Cardiac muscle cell (in vitro differentiated cells and primary cell): Measurements from ENCODE around the gene EIF5B. TPM values are rescaled to one million over a fixed set of nuclear protein-coding genes. Genes with fewer than 3 reads are reported as not detected.

ENCODE experiments used
- DNase-seq, 2 donors: peaks; one replicate each; pipeline versions ENCODE4 v3.0.0 to v3.0.0-alpha.2; 2010 to 2017; ENCODE audit warnings: low read depth in 1 of 2, low spot score in 1 of 2
- H3K27ac ChIP-seq: fragments of 200-600 bp; sonication (generic); 2 replicates; pipeline ENCODE4 v1.5.1; 2016
- H3K27me3 ChIP-seq: fragments of 200-600 bp; sonication (generic); 2 replicates; pipeline ENCODE4 v1.6.0; 2016; ENCODE audit warnings: control low read depth
- H3K36me3 ChIP-seq: fragments of 200-600 bp; sonication (generic); 2 replicates; pipeline ENCODE4 v1.5.1; 2016; ENCODE audit warnings: control low read depth
- H3K4me1 ChIP-seq: fragments of 200-600 bp; sonication (generic); 2 replicates; pipeline ENCODE4 v1.8.1; 2017; ENCODE audit warnings: low read depth, mild to moderate bottlenecking, mixed run types
- H3K4me3 ChIP-seq: fragments of 200-600 bp; sonication (generic); 2 replicates; pipeline ENCODE4 v1.5.1; 2016; ENCODE audit warnings: mild to moderate bottlenecking
- H3K9me3 ChIP-seq: fragments of 200-600 bp; sonication (generic); 2 replicates; pipeline ENCODE4 v1.5.1; 2017; ENCODE audit warnings: low read depth, mild to moderate bottlenecking, control low read depth
- CTCF ChIP-seq: IDR thresholded peaks from 2 replicates; pipeline ENCODE4 v1.5.1; 2012; ENCODE audit warnings: low read depth, mild to moderate bottlenecking, low read length
- polyA plus RNA-seq: library from polyadenylated mRNA; unstranded; fragments of >200 nt; fragmentation: Nextera tagmentation; extraction: Ambion mirVana; gene quantifications from 2 replicates; pipeline ENCODE4 v1.2.1, GENCODE V29; 2016
- total RNA-seq: library from RNA; depleted of rRNA; stranded (reverse); fragments of >200 nt; gene quantifications from 2 replicates; pipeline ENCODE4 v1.2.3, GENCODE V29; 2016

EIF5B gene
- total and polyA plus RNA-seq, 2 experiments from 2014 or later = 14.5 to 25.2 TPM

- DNase-seq = no peak
- Histone ChIP-seq H3K36me3 (peaks cover 71% of the 10 kb centered on the region), H3K27me3 (no peaks in the 10 kb centered on the region), H3K4me3 (no peak overlapping the region), H3K4me1 (no peaks in the 10 kb centered on the region), H3K9me3 (no peaks in the 10 kb centered on the region), H3K27ac (no peak overlapping the region)
- no peak for TF ChIP-seq CTCF
These were observed 11.8 kb upstream of the EIF5B start for GRCh38 chr2:99325384-99325783.

GRCh38 chr2:99335911-99336803 lies 1.0 kb upstream of the EIF5B start, which contains the start of gene TXNDC9:
TXNDC9 (minus strand) TSS chr2:99336333; CDS start chr2:99333210, 3,123 bp downstream.
- Histone ChIP-seq H3K9me3 (no peaks in the 10 kb centered on the region), H3K27ac (peak within 1 kb of the TSS; percentile 89), H3K27me3 (no peaks in the 10 kb centered on the region), H3K36me3 (peaks cover 15% of the 10 kb centered on the region), H3K4me3 (peak within 1 kb of the TSS; percentile 94), H3K4me1 (peaks cover 17% of the 10 kb centered on the region)
- DNase-seq = peak; percentile 100
- TF ChIP-seq CTCF = no peak

GRCh38 chr2:99336804-99337112 lies 431 bp upstream of the EIF5B start:
- Histone ChIP-seq H3K36me3 (peaks cover 11% of the 10 kb centered on the region), H3K9me3 (no peaks in the 10 kb centered on the region), H3K27me3 (no peaks in the 10 kb centered on the region), H3K27ac (peak overlapping the region; percentile 89), H3K4me1 (peaks cover 17% of the 10 kb centered on the region), H3K4me3 (peak overlapping the region; percentile 94)
- TF ChIP-seq CTCF = no peak
- no peak for DNase-seq

GRCh38 chr2:99338029-99338585 lies 918 bp downstream of the EIF5B start:
- peak overlapping the region; percentile 89 for H3K27ac ChIP-seq
- H3K9me3 ChIP-seq = no peaks in the 10 kb centered on the region
- no peaks in the 10 kb centered on the region for H3K27me3 ChIP-seq
- H3K4me3 ChIP-seq = peak overlapping the region; percentile 94
- DNase-seq = peak; percentile 10 to 11
- H3K36me3 ChIP-seq = no peaks in the 10 kb centered on the region
- peaks cover 17% of the 10 kb centered on the region for H3K4me1 ChIP-seq
- TF ChIP-seq CTCF = no peak

- H3K36me3 ChIP-seq = no peaks in the 10 kb centered on the region
- no peak for DNase-seq
- H3K4me1 ChIP-seq = peaks cover 10% of the 10 kb centered on the region
- H3K27ac ChIP-seq = no peak overlapping the region
- no peak for TF ChIP-seq CTCF
- H3K4me3 ChIP-seq = no peak overlapping the region
- H3K9me3 ChIP-seq = no peaks in the 10 kb centered on the region
- no peaks in the 10 kb centered on the region for H3K27me3 ChIP-seq
These were observed 3.6 kb downstream of the EIF5B start for GRCh38 chr2:99340669-99341236.
